ENCODE results near the gene CEMIP.

The CEMIP gene

GRCh38 chr15:80778964-80779657 is at the start of gene CEMIP:
Gene CEMIP (plus strand): TSS chr15:80779370. CDS start chr15:80873880, 94,510 bp downstream.
- peaks cover 20% of the 10 kb centered on the region for H3K27me3 ChIP-seq (replicated peaks; ENCODE audit: insufficient read depth, low read length)
- H3F3A ChIP-seq (ENCODE audit: insufficient read depth, low read length), result no peaks in the 10 kb centered on the region

GRCh38 chr15:80730387-80730786 is 48.8 kb upstream of the CEMIP start:
- H3K4me1 ChIP-seq (ENCODE audit: low read length), result no peaks in the 10 kb centered on the region
- H3F3A ChIP-seq (ENCODE audit: insufficient read depth, low read length), result no peaks in the 10 kb centered on the region
- TF ChIP-seq EZH2 (optimal IDR thresholded peaks at IDR 0.05; ENCODE audit: low read depth, low read length) (no peak), EZH2phosphoT487 (IDR thresholded peaks at IDR 0.05; ENCODE audit: low read length) (no peak), CTCF (IDR thresholded peaks at IDR 0.05; ENCODE audit: low read length) (no peak)
- H4K20me1 ChIP-seq (ENCODE audit: insufficient read depth, low read length), result no peaks in the 10 kb centered on the region
- H3K9ac ChIP-seq (ENCODE audit: low read length), result no peak overlapping the region
- peaks cover 6% of the 10 kb centered on the region; the same call in 1 of the 2 replicates for H3K79me2 ChIP-seq (ENCODE audit: low read length)
- no peak for DNase-seq
- no peaks in the 10 kb centered on the region for H3K9me3 ChIP-seq (replicated peaks; ENCODE audit: insufficient read depth, low read length)
- no peak overlapping the region for H2AFZ ChIP-seq (ENCODE audit: low read length)
- no peaks in the 10 kb centered on the region for H3K27me3 ChIP-seq (replicated peaks; ENCODE audit: insufficient read depth, low read length)
- H3K36me3 ChIP-seq (replicated peaks; ENCODE audit: insufficient read depth, low read length), result no peaks in the 10 kb centered on the region
- H3K4me3 ChIP-seq (ENCODE audit: low read length), result no peak overlapping the region
- no peak overlapping the region for H3K4me2 ChIP-seq (ENCODE audit: low read depth, low read length)
- no peak overlapping the region for H3K27ac ChIP-seq (ENCODE audit: low read length)
- no peaks in the 10 kb centered on the region for H3K9me2 ChIP-seq (replicated peaks; ENCODE audit: insufficient read depth, low read length)

More at GRCh38 chr15:80778964-80779657, at the start of gene CEMIP:
- no peak for TF ChIP-seq EZH2 (optimal IDR thresholded peaks at IDR 0.05; ENCODE audit: low read depth, low read length)
- TF ChIP-seq CTCF (IDR thresholded peaks at IDR 0.05; ENCODE audit: low read length), result peak; percentile 78
- no peak for TF ChIP-seq EZH2phosphoT487 (IDR thresholded peaks at IDR 0.05; ENCODE audit: low read length)
- H4K20me1 ChIP-seq (ENCODE audit: insufficient read depth, low read length), result no peaks in the 10 kb centered on the region
- no peaks in the 10 kb centered on the region for H3K79me2 ChIP-seq (ENCODE audit: low read length)
- H3K27ac ChIP-seq (ENCODE audit: low read length), result no peak within 1 kb of the TSS
- peak within 1 kb of the TSS; percentile 57 for H3K4me3 ChIP-seq (ENCODE audit: low read length)
- H3K9me3 ChIP-seq (replicated peaks; ENCODE audit: insufficient read depth, low read length), result no peaks in the 10 kb centered on the region
- H3K9ac ChIP-seq (ENCODE audit: low read length), result no peak within 1 kb of the TSS
- H3K36me3 ChIP-seq (replicated peaks; ENCODE audit: insufficient read depth, low read length), result no peaks in the 10 kb centered on the region
- H3K9me2 ChIP-seq (replicated peaks; ENCODE audit: insufficient read depth, low read length), result no peaks in the 10 kb centered on the region
- peak within 1 kb of the TSS; percentile 92 for H3K4me2 ChIP-seq (ENCODE audit: low read depth, low read length)
- peak; percentile 73 for DNase-seq
- H3K4me1 ChIP-seq (ENCODE audit: low read length), result no peaks in the 10 kb centered on the region
- peak within 1 kb of the TSS; percentile 75 for H2AFZ ChIP-seq (ENCODE audit: low read length)

- Histone ChIP-seq H3K79me2 (ENCODE audit: low read length) (peaks cover 6% of the 10 kb centered on the region; the same call in 1 of the 2 replicates), H3K36me3 (replicated peaks; ENCODE audit: insufficient read depth, low read length) (no peaks in the 10 kb centered on the region), H4K20me1 (ENCODE audit: insufficient read depth, low read length) (no peaks in the 10 kb centered on the region), H3K4me2 (ENCODE audit: low read depth, low read length) (no peak overlapping the region), H3K4me1 (ENCODE audit: low read length) (no peaks in the 10 kb centered on the region), H3K9ac (ENCODE audit: low read length) (no peak overlapping the region), H3K27me3 (replicated peaks; ENCODE audit: insufficient read depth, low read length) (no peaks in the 10 kb centered on the region), H3K4me3 (ENCODE audit: low read length) (no peak overlapping the region), H3F3A (ENCODE audit: insufficient read depth, low read length) (no peaks in the 10 kb centered on the region), H3K9me2 (replicated peaks; ENCODE audit: insufficient read depth, low read length) (no peaks in the 10 kb centered on the region), H3K9me3 (replicated peaks; ENCODE audit: insufficient read depth, low read length) (no peaks in the 10 kb centered on the region), H2AFZ (ENCODE audit: low read length) (no peak overlapping the region), H3K27ac (ENCODE audit: low read length) (no peak overlapping the region)
- no peak for TF ChIP-seq EZH2 (optimal IDR thresholded peaks at IDR 0.05; ENCODE audit: low read depth, low read length)
- no peak for TF ChIP-seq CTCF (IDR thresholded peaks at IDR 0.05; ENCODE audit: low read length)
- TF ChIP-seq EZH2phosphoT487 (IDR thresholded peaks at IDR 0.05; ENCODE audit: low read length), result no peak
- no peak for DNase-seq
Observed at GRCh38 chr15:80730926-80731325, 48.2 kb upstream of the CEMIP start.

Data from MM.1S (cell line).